ENCODE measurements around the gene FAM90A1.
"Not testable (repeated sequence)": the region's sequence is repeated elsewhere in the genome, so short reads cannot be mapped to it uniquely, and the experiment has no call there.

- TF ChIP-seq CTCF (IDR thresholded peaks at IDR 0.05); ZFX (IDR thresholded peaks at IDR 0.05; ENCODE audit: borderline replicate concordance): not testable (repeated sequence)
These were observed 39.3 kb downstream of the FAM90A1 start for GRCh38 chr12:8188088-8188487.
